OCI-LY7 (cell line): ENCODE results near the gene CCDC178. TPM values are rescaled to one million over a fixed set of nuclear protein-coding genes. Genes with fewer than 3 reads are reported as not detected.

ENCODE experiments used
- BruUV-seq: library from RNA; stranded (reverse); fragments of 400-500 nt; replicated peaks from 2 replicates; lab custom pipeline; 2021; lab: Mats Ljungman, UMichigan
- CTCF ChIA-PET: fragments of 300-600 bp; sonication (Branson Sonifier 250); formaldehyde crosslinking; loops from one replicate; lab custom pipeline; 2022; ENCODE audit warnings: antibody characterized with exemption; ENCODE audit not compliant: unreplicated experiment; lab: Charles Lee
- POLR2A ChIA-PET: fragments of 300-600 bp; sonication (Branson Sonifier 250); formaldehyde crosslinking; loops from one replicate; lab custom pipeline; 2022; ENCODE audit warnings: antibody characterized with exemption; lab: Charles Lee
- DNase-seq: peaks from one replicate; pipeline ENCODE4 v3.0.0-alpha.2; 2015; ENCODE audit warnings: low spot score
- H2AFZ ChIP-seq: fragments of 200-600 bp; sonication (generic), shearing (Covaris generic); 2 replicates; pipeline ENCODE4 v1.6.1; 2014; ENCODE audit warnings: mild to moderate bottlenecking, antibody characterized with exemption, low read length, moderate library complexity
- H3K27ac ChIP-seq: fragments of 200-600 bp; sonication (generic); 2 replicates; pipeline ENCODE4 v1.5.1; 2014; ENCODE audit warnings: mixed run types, low read depth, mild to moderate bottlenecking, moderate library complexity, low read length, inconsistent platforms; ENCODE audit not compliant: poor library complexity, severe bottlenecking
- H3K36me3 ChIP-seq: fragments of 200-600 bp; sonication (generic); 2 replicates; pipeline ENCODE4 v1.6.1; 2014; ENCODE audit warnings: mild to moderate bottlenecking, antibody characterized with exemption, low read length, moderate library complexity, mixed read lengths; ENCODE audit not compliant: insufficient read depth
- H3K4me1 ChIP-seq: fragments of 200-600 bp; sonication (generic); 2 replicates; pipeline ENCODE4 v1.5.1; 2014; ENCODE audit warnings: mild to moderate bottlenecking, low read length; ENCODE audit not compliant: insufficient read depth, poor library complexity, severe bottlenecking
- H3K4me2 ChIP-seq: fragments of 200-600 bp; sonication (generic); 2 replicates; pipeline ENCODE4 v1.6.1; 2014; ENCODE audit warnings: mild to moderate bottlenecking, low read length
- H3K4me3 ChIP-seq: fragments of 200-600 bp; sonication (generic); 2 replicates; pipeline ENCODE4 v1.5.1; 2014; ENCODE audit warnings: mild to moderate bottlenecking, low read depth, low read length; ENCODE audit not compliant: poor library complexity, severe bottlenecking
- H3K79me2 ChIP-seq: fragments of 200-600 bp; sonication (generic); 2 replicates; pipeline ENCODE4 v1.6.1; 2016; ENCODE audit warnings: low read depth, mild to moderate bottlenecking, low read length, moderate library complexity, mixed read lengths; ENCODE audit not compliant: insufficient read depth
- H3K9me2 ChIP-seq: fragments of 200-600 bp; sonication (generic); 2 replicates; pipeline ENCODE4 v1.6.1; 2016; ENCODE audit warnings: mild to moderate bottlenecking, low read length, mixed read lengths; ENCODE audit not compliant: insufficient read depth
- H3K9me3 ChIP-seq: fragments of 200-600 bp; sonication (generic); 2 replicates; pipeline ENCODE4 v1.6.1; 2014; ENCODE audit warnings: mild to moderate bottlenecking, mixed run types, low read length, mixed read lengths
- H4K20me1 ChIP-seq: fragments of 200-600 bp; sonication (generic); 2 replicates; pipeline ENCODE4 v1.6.1; 2014; ENCODE audit warnings: mild to moderate bottlenecking, antibody characterized with exemption, low read length, moderate library complexity, mixed read lengths; ENCODE audit not compliant: insufficient read depth
- CTCF ChIP-seq: fragments of 200-600 bp; sonication (generic); conservative IDR thresholded peaks from 2 replicates; pipeline ENCODE4 v1.5.1; 2014; ENCODE audit warnings: mild to moderate bottlenecking, antibody characterized with exemption, low read length, moderate library complexity, mixed read lengths
- EZH2phosphoT487 ChIP-seq: fragments of 200-600 bp; sonication (generic); IDR thresholded peaks from 2 replicates; pipeline ENCODE4 v1.6.1; 2018; ENCODE audit warnings: low read depth, borderline replicate concordance, mild to moderate bottlenecking, mixed run types, antibody characterized with exemption, low read length, moderate library complexity, mixed read lengths
- intact Hi-C: fragments of 100-400 bp; cut with micrococcal nuclease; formaldehyde crosslinking; loops from one replicate; pipeline ENCODE4 v1.10.0; 2022; ENCODE audit not compliant: unreplicated experiment
- total RNA-seq, 2 experiments: library from RNA; depleted of rRNA in 1 of 2; stranded (reverse); fragments of >200 nt in 1 of 2; shearing (Covaris generic) in 1 of 2; gene quantifications; 2 replicates each; pipeline ENCODE4 v1.2.3, GENCODE V29; 2014 to 2022

Gene CCDC178
- total RNA-seq, 2 experiments from 2014 or later, result not detected

DNA sequence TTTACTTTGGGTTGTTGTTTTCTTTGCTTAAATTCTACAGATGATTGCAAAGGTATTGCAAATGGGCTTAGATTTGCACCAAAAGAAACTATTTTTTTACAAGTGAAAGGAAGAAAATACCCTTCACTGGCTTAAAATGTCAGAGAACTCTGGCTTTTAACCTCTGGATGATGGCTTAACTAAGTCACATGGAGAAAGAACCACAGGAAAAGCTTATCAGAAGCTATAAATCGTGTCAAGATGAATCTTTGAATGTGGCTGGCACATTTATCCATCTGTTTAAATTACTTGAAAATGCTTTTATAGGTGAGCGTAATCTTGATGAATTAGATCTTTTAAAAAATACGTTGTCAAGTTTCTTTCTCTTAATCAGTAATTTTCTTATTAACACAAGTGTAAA lies 32.0 kb upstream of the CCDC178 start:
- TF ChIP-seq EZH2phosphoT487, result no peak
- no peak overlapping the region for H3K4me3 ChIP-seq
- no peak overlapping the region for H3K27ac ChIP-seq
- CTCF ChIA-PET, result no interaction called here
- no peak for DNase-seq
- H3K79me2 ChIP-seq, result no peaks in the 10 kb centered on the region
- H3K9me3 ChIP-seq, result no peaks in the 10 kb centered on the region
- no peaks in the 10 kb centered on the region for H3K4me1 ChIP-seq
- POLR2A ChIA-PET, result no interaction called here
- H3K9me2 ChIP-seq, result no peaks in the 10 kb centered on the region
- intact Hi-C loops, result no loop called here
- no peaks in the 10 kb centered on the region for H4K20me1 ChIP-seq
- no peaks in the 10 kb centered on the region for H3K36me3 ChIP-seq
- no peak overlapping the region for H2AFZ ChIP-seq
- no peak overlapping the region for H3K4me2 ChIP-seq
- BruUV-seq, result no TSS peak

GRCh38 chr18:33470216-33470615 lies 29.7 kb upstream of the CCDC178 start:
- no peaks in the 10 kb centered on the region for H4K20me1 ChIP-seq
- no peak for TF ChIP-seq CTCF
- no peak for TF ChIP-seq EZH2phosphoT487
- BruUV-seq, result no TSS peak

DNA sequence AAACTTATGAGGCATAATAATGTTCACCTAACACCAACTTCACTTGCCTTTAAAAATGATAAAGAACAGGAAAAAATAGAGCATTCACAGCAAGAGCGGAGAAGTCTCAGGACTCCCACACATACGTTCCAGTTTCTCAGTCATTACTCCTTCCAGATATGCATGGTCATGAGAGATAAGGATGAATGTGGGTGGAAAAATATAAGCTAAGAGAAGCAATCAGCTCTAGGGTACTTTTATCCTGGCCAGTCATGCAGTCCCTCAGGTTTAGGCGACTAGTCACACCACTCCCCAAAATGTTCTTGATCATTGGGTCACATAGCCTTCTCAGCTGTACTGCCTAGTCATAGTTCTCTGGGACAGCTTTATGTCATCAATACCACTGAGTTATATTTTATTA lies 29.2 kb upstream of the CCDC178 start:
- Histone ChIP-seq H3K9me2 (no peaks in the 10 kb centered on the region), H3K79me2 (no peaks in the 10 kb centered on the region), H3K4me1 (no peaks in the 10 kb centered on the region), H3K9me3 (no peaks in the 10 kb centered on the region), H3K36me3 (no peaks in the 10 kb centered on the region), H2AFZ (no peak overlapping the region), H3K27ac (no peak overlapping the region), H4K20me1 (no peaks in the 10 kb centered on the region), H3K4me3 (no peak overlapping the region), H3K4me2 (no peak overlapping the region)
- intact Hi-C loops, result no loop called here
- BruUV-seq, result no TSS peak
- TF ChIP-seq CTCF (no peak), EZH2phosphoT487 (no peak)
- DNase-seq, result no peak
- POLR2A ChIA-PET, result no interaction called here
- CTCF ChIA-PET, result no interaction called here

More at GRCh38 chr18:33470216-33470615, 29.7 kb upstream of the CCDC178 start:
- H3K9me3 ChIP-seq, result no peaks in the 10 kb centered on the region
- ChIA-PET POLR2A (interaction anchor here (0.6 kb wide), 1 partner anchor 48 kb away, joined by 3 read pairs; no protein-coding TSS in a partner anchor), CTCF (no interaction called here)
- no peak overlapping the region for H3K27ac ChIP-seq
- intact Hi-C loops, result no loop called here
- H3K9me2 ChIP-seq, result no peaks in the 10 kb centered on the region
- no peaks in the 10 kb centered on the region for H3K4me1 ChIP-seq
- no peaks in the 10 kb centered on the region for H3K79me2 ChIP-seq
- no peak for DNase-seq
- H3K4me2 ChIP-seq, result no peak overlapping the region
- H3K4me3 ChIP-seq, result no peak overlapping the region
- no peaks in the 10 kb centered on the region for H3K36me3 ChIP-seq
- no peak overlapping the region for H2AFZ ChIP-seq
